Stimulated activated CD4-positive, alpha-beta T cell treated with anti-CD3 and anti-CD28 coated beads, Interleukin-1b, Interleukin-23, amount 100 ng/mL, for 4 hours (primary cell): Measurements from ENCODE around the gene CCS.
"Not testable (repeated sequence)": the region's sequence is repeated elsewhere in the genome, so short reads cannot be mapped to it uniquely, and the experiment has no call there.

Source experiments
- DNase-seq, 2 donors: peaks; one replicate each; pipeline ENCODE4 v3.0.0-alpha.2; 2020; ENCODE audit warnings: low read depth in 2 of 2

The CCS gene, protein sequence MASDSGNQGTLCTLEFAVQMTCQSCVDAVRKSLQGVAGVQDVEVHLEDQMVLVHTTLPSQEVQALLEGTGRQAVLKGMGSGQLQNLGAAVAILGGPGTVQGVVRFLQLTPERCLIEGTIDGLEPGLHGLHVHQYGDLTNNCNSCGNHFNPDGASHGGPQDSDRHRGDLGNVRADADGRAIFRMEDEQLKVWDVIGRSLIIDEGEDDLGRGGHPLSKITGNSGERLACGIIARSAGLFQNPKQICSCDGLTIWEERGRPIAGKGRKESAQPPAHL

DNA sequence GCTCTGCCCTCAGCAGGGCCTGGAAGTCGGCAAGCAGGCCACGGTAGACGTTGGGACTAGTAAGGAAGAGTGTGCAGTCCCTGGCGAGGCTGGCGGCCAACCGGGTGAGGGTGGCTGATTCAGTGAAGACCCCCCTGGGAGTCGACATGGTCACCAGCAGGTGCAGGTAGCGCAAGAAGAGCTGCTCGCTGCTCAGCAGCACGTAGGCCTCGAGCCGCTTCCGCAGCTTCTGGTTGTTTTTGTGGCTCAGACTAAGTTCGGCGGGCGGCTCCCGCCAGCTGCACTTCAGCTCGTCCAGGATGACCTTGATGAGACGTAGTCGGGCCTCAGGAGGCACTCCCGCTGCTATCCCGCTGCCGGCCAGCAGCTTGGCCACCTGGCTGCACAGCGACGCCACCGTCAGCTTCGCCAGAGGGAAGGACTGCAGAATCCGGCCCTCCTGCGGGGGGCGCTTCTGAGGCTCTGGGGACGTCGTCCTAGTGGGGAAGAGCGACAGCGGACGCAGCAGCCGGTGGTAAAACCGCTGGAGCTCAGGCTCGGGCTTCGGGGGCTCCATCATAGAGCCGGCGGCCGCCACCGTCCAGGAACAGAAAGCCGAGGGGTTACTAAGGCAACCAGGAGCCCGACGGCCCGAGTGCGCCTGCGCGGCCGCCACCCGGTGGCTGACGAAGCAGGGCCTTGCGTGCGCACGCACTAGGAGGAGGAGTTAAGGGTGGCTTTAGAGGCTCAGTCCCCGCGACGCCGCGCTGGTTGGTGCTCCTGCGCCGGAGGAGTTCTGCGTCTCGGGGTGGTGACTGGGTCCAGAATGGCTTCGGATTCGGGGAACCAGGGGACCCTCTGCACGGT is at the start of gene CCS, which contains the start of gene CCDC87:
Gene CCS, plus strand, starts transcription at position 729 of the 846 bp plus-strand sequence. Its CDS starts 77 bp downstream, at position 806.
Gene CCDC87, minus strand, starts transcription at position 607 of the 846 bp plus-strand sequence. Its CDS starts 48 bp downstream, at position 559.
- peak; percentile 98 to 99 for DNase-seq

DNA sequence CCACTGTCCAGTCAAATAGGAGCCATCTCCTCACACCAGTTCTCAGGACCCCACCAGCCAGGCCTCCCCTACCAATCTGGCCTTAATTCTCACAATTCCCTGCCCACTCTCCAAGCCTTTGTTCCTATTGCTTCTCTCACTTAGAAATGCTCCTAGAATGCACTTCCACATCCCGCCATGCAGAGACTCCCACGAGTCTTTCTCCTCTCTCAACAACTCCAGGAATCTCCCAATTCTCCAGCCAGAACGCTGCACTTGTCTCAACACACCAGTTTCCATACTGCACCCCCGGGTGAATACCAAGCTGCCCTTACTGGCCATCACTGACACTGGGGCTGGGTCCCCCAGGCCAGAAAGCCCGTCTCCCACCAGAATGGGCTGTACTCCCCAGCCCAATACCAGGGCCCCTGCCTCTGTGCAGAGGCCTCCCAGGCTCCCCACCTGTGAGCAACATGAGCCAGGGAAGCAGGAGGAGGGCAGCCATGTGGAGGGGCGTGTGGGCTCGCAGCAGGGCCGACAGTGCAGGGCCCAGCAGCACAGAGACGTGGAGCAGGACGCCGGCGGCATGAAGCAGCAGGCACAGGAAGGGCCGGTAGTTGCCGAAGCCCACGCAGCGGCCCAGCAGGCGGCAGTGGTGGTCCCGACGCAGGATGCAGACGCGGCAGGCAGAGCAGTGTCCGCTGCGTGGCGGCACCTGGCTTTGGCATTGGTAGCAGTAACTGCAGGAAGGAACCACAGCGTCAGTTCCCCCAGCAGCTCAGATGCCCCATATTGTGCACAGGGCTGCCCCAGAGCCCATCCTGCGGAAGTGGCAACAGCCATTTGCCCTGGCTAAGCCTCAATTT is 49.5 kb upstream of the CCS start:
- DNase-seq, result no peak

DNA sequence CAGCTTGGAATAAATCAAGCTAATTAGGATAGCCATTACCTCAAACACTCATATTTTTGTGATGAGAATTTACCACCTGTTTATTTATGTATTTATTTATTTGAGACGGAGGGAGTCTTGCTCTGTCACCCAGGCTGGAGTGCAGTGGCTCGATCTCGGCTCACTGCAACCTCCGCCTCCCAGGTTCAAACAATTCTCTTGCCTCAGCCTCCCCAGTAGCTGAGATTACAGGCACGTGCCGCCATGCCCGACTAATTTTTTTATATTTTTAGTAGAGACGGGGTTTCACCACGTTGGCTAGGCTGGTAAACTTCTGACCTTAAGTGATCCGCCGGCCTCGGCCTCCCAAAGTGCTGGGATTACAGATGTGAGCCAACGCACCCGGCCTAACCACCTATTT is 48.0 kb upstream of the CCS start:
- not testable (repeated sequence) for DNase-seq

DNA sequence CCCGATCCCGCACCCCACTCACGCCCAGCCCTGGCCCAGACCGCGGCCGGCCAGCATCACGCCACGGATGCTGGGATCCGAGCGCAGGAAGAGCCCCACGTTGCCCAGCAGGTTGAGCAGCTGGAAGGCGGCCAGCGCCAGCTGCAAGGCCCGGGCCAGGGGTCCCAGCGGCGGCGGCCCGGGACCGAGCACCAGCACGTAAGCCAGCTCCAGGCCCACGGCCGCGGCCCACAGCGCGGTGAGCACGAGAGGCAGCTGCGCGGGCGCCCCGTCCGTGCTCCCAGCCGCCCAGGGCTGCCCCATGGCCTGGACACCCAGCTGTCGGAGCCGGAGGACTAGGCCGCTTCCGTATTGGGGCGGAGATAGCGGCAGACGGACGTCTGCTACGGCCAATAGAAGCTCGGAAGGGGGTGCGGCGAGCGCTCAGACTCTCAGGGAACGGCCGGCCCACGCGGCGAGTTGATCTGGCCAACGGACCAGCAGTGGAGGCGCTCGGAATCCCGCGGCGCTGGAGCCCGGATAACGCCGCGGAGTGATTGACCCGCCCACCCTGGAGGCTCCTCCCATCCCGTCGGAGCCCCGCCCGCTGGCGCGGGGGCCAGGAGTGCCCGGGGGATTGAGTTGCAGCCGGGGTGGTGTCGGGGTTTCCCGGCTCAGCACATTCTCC is 47.2 kb upstream of the CCS start, which contains the start of gene ZDHHC24:
Gene ZDHHC24, minus strand, starts transcription at position 348 of the 667 bp plus-strand sequence. Its CDS starts 45 bp downstream, at position 303.
- DNase-seq, result peak; percentile 71 to 84

DNA sequence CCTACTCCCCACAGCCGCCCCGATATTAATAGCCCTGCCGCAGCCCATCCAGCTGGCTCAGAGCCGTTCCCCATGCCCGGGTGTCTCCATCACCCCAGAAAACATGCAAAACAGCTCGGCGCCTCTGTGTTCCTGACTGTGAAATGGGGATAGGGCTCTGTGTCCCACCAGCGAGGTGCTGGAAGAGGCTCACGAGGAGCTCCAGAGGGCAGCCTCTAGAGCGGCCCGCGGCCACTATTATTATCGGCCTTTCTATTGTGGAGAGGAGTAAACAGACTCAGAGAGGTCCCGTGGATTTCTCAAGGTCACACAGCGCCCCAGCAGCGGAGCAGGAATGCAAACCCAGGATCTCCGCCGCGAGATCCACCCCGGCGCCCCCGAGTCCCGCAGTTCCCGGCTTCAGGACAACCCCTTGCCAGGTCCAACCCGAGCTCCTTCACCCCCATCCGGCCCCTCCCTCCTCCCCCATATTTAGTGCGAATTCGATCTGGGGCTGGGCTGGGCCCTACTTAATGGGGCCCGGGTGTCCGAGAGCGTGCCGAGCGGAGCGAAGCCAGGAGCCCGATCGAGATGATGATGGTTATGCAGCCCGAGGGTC is 46.5 kb upstream of the CCS start, which contains the start of gene ACTN3:
Gene ACTN3, plus strand, starts transcription at position 536 of the 598 bp plus-strand sequence. Its CDS starts 35 bp downstream, at position 571.
- DNase-seq, result no peak

DNA sequence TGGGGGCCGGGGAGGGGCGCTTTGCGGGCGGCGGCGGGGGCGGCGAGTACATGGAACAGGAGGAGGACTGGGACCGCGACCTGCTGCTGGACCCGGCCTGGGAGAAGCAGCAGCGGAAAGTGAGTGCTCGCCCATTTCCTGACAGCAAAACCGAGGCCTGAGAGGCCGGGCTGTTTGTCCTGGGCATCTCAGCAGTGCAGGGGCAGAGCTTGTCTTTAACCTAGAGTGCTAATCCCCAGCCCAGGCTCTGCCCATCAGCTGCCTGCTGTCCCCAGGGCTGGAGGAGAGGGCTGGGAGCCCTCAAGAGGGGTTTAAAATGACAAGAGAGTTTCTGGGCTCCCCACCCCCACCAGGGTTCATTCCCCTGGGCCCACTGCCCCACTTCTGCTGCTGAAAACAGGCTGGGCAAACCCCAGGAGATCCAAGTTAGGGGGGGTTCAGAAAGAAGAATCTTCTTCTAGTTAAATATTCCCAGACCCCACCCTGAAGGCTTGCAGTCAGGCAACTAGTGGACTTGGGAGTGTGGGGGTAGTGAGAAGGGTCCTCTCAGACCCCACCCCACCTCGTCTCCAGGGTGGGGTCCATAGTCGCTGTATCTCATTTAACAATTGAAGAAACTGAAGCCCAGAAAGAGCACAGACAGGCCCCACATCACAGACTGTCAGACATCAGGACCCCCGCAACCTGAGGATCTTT is 45.9 kb upstream of the CCS start:
- no peak for DNase-seq

DNA sequence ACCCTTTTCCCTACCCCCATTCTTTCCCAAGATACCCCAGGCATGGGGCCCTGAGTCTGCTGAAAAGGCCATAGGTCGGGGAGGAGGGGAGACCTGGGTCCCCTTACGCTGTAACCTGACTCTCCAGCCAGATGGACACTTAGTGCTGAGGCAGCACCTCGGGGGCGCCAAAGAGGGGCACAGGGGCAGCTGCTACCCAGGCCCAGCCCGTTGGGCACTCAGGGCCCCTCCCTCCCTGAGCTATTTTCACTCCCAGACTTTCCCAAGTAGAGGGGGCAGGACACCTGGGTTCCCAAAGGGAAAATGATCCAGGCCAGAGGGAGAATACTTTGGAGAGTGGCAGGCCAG is 45.3 kb upstream of the CCS start:
- DNase-seq, result no peak

DNA sequence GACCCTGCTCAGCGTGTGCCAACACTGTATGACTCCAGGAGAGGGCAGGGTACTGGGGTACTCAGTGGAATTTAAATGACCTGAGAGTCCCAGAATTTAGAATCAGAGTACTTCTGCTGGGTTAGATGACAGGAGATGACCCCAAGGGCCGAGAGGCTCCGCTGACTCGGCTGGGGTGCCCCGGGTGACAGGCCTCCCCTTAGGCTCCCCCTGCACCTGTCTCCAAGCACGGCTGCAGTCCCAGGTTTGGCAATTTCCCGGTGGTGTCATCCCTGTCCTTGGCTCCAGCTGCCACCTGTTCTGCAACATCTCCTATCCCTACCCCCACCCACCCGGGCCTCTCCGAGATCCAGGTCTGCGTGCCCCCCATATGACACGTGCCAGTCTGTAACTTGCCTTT is 44.9 kb upstream of the CCS start:
- no peak for DNase-seq

DNA sequence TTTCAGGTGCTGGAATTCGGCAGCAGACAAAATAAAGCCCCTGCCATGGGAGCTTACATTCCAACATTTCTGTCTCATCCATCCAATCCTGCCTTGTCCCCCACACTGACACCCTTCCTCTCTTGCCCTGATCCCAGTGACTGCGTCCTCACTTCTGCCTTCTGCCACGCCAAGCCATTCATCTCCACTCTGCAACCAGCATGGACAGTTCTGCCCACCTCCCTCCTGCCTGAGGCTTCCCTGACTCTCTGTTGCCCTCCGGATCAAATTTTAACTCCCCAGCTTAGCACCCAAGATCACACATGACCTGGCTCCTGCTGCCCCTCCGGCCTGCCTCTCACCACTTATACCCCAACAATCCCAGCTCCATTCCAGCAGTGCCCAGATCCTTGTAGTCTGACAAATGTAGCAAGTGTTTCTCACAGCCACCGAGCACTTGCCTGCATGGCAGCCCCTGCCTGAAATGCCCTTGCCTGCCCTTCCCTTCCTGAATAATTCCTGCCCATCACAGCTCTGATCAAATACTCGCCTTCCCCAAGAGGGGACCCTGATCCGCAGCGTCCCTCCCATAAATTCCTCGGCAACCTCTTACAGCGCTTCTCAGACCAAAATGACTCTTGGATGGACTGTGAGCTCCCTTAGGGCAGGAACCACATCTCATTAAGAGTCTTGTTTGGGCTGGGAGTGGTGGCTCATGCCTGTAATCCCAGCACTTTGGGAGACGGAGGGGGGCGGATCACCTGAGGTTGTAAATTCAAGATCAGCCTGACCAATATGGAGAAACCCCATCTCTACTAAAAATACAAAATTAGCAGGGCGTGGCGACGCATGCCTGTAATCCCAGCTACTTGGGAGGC is 44.0 kb upstream of the CCS start:
- DNase-seq, result no peak

DNA sequence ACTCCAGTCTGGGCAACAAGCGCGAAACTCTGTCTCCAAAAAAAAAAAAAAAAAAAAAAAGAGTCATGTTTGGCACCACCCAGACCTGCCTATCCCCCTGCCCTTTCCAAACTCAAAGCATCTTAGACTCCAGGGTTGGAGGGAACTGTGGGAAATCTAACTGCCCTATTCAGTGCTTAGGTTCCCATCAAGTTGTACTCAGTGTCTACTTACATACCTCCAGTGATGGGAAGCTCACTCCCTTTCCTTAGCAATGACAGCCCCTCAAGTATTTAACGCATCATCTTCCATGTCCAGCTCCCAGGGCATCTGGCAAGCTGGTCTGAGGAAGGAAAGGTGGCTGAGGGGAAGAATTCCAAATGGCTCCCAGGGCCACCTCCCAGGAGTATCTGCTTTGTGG is 43.3 kb upstream of the CCS start:
- no peak for DNase-seq

DNA sequence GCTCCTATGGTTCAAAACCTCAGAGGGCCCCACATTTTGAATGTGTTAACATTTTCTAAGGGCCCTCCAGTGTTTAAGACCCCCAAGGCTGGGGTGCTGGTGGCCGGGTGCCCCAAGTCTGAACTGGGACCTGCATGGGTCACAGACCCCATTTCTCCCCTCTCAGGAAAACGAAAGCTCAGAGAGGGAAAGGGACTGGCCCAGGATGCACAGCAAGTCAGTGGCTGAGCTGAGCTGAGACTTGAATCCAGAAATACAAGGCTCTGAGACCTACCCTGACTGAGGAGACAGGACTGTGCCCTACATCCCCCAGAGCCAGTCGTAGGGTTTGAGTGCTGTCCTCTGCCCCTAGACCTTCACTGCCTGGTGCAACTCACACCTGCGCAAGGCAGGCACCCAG is 42.1 kb upstream of the CCS start:
- no peak for DNase-seq

DNA sequence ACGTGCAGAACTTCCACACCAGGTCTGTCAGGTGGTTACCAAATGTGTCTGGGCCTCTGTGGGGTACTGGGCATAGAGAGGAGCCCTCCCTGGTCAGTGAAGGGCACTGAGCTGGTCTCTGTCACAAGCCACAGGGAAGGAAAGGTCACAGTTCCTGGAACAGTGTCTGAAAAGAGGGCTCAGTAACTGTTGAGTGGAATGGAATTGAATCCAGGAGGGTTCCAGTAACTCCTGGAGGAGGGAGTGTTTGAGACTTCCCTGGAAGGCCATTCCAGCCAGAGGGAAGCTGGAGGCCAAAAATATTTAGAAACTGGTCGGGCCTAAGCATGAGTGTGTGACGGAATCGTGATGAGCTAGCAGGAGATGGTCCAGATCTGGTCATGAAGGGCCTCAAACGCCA is 38.4 kb upstream of the CCS start:
- DNase-seq, result no peak

DNA sequence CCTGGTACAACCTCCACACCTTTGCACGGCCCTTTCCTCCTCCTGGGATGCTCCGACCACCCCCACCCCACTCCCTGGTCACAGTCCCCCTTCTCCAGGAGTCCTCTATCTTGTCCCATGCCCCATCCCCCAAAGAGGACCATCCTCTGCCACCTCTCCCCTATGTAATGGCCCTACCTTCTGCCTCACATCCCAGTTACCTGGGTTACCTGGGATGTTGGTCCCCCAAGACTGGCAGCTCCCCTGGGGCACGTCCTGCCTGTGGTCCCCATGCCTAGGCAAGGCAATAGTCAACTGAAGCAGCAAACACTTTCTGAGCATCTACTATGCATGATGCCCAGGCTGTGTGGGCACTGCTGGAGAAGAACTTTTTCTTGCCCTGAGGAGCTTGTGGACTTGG is 37.6 kb upstream of the CCS start:
- no peak for DNase-seq

DNA sequence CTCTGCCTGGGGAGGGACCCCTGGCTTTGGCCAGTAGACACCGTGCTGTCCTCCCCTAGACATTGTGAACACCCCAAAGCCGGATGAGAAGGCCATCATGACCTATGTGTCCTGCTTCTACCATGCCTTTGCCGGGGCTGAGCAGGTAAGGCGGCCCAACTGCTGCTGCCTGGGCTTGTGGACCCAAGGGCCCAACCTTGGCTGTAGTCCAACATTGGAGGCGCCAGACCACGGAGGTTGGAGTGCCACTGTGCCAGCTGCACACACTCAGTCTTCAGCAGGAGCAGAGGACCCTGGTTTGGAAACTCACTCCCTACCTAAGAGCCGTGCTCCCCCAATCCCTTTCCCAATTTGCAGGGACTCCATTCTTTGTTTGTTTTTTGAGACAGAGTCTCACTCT is 36.9 kb upstream of the CCS start:
- no peak for DNase-seq

DNA sequence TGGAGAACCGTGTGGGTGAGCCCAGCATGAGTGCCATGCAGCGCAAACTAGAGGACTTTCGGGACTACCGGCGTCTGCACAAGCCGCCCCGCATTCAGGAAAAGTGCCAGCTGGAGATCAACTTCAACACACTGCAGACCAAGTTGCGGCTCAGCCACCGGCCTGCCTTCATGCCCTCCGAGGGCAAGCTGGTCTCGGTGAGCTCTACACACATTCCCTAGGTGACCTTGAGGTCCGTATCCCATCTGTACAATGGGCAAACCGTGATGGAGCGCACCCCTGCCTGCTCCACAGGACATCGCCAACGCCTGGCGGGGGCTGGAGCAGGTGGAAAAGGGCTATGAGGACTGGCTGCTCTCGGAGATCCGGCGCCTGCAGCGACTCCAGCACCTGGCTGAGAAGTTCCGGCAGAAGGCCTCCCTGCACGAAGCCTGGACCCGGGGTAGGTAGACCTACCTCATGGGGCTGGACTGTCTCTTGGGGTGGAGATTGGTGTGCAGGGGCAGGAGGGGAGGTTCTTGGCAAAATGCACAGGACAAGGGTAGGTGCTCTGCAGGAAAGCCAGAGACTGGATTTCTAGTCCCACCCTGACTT is 35.2 kb upstream of the CCS start:
- no peak for DNase-seq

DNA sequence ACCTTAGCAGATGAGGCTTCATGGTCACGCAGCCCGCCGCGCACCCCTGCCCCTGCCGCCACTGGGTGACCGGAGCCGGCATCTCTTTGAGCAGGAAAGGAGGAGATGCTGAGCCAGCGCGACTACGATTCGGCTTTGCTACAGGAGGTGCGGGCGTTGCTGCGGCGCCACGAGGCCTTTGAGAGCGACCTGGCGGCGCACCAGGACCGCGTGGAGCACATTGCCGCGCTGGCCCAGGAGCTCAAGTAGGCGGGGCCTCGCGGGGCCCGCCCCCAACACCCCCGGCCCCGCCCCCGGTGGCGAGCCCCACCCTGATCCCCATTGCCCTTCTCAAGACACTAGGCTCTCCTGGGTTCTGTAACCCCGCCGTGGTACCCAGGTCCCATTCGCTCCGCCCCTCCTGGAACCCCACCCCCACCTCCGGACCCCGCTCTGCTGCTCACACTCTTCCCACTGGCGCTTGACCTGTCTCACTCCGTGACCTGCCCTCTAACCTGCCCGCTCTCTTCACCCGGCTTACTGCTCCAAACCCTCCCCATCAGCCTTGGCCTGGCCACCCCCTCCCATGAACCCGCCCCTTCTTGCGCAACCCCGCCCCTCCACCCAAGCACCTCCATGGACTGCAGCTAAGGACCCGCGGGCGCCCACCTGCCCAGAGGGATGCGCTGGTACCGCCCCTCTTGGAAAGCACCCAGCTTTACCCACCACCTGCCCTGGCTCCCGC is 33.7 kb upstream of the CCS start:
- peak in 1 of 2 donors; percentile 41 for DNase-seq

DNA sequence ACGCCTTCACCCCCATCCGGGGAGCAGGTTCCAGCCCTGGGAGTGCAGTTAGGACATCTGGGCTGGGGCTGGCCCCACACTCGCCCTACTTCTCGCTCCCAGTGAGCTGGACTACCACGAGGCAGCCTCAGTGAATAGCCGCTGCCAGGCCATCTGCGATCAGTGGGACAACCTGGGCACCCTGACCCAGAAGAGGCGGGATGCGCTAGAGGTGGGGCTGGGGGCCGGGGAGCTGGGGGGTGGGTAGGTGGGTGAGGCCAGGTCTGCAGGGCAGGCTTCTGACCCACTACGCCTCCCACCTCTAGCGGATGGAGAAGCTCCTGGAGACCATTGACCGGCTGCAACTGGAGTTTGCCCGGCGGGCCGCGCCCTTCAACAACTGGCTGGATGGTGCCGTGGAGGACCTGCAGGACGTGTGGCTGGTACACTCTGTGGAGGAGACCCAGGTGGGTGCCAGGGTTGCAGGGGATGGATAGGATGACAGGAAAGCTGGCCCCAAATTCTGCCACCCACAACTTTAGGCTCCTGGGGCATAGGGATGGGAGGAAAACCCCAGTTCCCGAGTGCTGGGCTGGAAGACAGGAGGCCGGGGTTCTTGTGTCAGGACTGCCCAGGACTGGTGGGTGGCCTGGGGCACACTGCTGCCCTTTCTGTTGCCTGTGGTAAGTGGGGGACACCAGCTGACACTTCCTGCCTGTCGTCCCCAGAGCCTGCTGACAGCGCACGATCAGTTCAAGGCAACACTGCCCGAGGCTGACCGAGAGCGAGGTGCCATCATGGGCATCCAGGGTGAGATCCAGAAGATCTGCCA is 32.9 kb upstream of the CCS start:
- no peak for DNase-seq
